GM21526 (cell line): ENCODE data around the gene TRIB2.

Experiments used
- ATAC-seq: cut with Tn5 transposase; IDR thresholded peaks from one replicate; pipeline ENCODE4 v1.9.1; 2021; ENCODE audit warnings: moderate library complexity; ENCODE audit not compliant: unreplicated experiment, low FRiP score

Gene TRIB2

DNA sequence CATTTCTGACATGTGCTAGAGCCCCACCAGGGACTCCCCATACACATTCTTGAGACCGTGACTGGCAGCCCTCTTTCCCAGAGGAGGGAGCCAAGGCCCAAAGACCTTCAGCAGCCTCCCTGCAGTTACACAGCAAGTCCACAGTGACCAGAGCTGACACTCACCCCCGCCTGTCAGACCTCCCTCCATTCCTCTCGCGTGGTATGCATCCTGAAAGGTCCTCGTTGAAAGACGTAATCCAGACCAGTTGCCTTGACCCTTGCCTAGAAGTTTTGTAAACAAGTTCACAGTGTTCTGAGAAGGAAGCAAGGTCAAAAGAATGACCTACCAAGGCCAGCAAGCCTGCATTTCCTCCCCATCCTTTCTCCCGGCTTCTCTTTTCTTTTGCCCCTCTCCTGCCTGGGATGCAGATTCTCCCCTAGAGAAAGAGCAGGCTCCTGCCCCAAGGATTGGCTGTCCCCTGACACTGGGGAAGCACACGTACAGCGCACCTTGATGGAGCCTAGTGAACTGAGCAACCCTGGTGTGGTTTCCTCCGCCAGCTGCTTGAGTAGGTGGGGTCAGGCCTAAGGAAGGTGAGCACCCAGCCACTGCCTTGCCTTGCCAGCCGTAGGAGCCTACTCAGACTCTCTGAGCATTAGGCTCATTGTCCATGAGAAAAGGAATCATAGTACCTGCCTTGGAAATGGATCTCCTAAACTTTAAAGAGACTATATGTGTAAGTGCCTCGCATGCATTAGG lies 18.3 kb downstream of the TRIB2 start:
- ATAC-seq: no peak

DNA sequence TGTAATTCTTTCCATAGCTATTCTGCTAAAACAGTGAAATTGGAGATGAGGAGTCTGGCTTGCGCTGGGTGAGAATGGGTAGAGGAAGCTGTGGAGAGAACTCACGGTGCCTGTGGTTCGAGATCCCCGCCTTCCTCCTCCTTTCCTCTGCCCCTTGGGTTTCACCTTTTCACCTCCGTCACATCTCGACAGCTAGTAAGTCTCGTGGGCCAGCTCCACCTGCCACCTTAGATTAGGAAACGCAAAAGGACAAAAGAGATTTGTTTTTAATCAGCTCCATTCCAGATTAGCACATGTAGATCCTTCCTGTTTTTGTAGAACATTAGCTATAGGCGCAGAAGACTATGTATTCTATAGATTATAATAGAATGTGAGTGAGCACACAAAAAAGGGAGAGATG lies 20.6 kb downstream of the TRIB2 start:
- ATAC-seq: no peak

- ATAC-seq: no peak
These were observed 21.2 kb downstream of the TRIB2 start for GRCh38 chr2:12737738-12738485.

DNA sequence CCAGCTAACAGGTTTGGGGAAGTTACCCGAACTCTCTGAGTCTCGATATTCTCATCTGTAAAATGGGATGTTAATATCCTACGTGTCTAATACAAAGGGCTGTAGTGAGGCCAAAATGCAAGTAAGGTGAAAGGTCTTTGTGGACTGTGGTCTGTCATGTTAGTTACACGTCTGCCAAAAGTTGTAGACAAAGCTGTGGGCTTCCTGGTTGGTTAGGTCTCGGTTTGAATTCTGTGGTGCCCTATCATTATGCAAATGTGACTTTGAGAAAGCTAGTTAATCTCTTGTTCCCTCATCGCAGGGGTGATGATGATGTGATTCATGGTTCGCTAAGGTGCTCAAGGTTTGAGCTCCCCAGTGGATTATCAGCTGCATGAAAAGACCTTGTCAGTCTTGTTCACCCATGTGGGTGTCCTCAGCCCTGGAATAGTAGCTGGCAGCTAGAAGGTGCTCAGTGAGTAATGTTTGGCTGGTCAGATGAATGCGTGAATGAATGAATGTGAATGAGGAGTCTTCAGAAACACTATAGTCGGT lies 23.1 kb downstream of the TRIB2 start:
- ATAC-seq: no peak

DNA sequence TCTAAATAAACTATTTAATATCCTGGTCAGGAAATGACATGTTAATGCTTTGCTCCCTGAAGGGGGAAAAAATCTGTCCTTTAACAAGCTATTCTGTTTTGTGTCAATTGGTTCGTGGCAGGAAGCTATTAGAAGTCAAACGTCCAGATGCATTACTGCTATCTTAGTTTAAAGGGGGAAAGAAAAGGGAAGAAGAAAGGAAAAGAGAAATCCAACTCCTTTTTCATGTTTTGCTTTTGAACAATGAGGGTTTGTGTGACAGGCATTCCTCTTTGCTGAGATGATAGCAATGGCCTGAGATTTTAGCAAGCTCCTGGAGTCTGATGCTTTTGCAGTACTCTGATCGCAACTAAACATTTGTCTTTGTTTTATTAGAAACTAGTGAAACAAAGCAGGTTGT lies 24.6 kb downstream of the TRIB2 start:
- ATAC-seq: no peak

- no peak for ATAC-seq
These were observed 26.2 kb downstream of the TRIB2 start for GRCh38 chr2:12742891-12743290.

GRCh38 chr2:12750166-12750905 lies 33.6 kb downstream of the TRIB2 start:
- ATAC-seq: no peak

DNA sequence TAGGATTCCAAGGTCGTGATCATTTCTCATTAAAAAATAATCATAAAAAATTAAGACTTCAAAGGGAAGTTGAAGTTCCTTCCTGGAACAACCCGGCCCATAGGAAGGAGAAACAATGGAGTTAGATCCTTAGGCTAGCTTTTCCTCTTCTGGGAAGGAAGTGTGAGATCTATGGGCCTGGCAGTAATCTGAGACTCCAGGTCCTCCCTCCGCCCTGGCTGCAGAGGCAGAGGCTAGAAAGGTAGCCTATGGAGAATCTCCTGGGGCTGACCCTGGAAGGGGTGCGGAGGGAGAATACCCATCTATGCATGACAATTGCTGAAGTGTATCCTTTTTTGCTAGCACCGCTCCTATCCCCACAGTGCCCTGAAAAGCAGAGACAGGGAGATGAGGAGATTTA lies 37.9 kb downstream of the TRIB2 start:
- ATAC-seq: no peak

GRCh38 chr2:12755384-12755783 lies 38.6 kb downstream of the TRIB2 start:
- no peak for ATAC-seq

DNA sequence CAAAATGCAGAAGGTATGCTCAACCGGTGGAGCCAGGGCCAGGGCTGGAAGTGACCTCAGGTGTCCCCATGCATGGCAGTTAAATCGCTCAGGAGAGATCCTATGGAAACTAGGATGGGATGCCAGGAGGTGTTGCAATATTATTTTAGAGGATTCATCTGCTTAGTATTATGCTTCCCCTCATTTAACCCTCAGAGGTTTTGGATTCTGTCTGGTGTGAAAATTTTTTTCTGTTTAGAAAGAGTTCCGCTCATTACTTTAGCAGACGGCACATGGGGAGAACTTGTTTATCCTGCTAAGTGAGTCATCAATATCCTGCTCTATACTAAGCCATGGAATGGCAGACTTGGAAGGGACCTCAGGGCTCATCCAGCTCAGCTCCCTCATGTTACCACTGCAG lies 42.5 kb downstream of the TRIB2 start:
- no peak for ATAC-seq

DNA sequence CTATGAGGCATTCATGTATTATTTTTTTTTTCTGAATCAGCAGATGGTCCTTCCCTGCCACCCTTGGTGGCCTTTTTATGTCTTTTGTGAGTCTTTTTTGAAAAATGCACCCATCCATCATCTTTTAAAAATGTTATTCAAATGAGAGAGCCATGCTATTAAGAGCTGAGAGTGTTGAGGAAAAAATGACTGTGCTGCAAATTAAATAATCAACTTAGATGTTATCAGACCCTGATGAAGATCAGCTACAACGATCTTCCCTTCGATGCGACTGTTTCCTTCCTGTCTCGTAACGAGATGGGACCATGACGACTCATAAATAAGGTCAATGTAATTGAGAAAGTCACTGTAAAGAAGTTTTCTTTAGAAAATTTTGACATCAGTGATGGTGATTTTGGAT lies 44.4 kb downstream of the TRIB2 start:
- no peak for ATAC-seq

GRCh38 chr2:12762337-12762736 lies 45.6 kb downstream of the TRIB2 start:
- ATAC-seq: no peak

- no peak for ATAC-seq
These were observed 46.2 kb downstream of the TRIB2 start for GRCh38 chr2:12762976-12763375.

GRCh38 chr2:12763486-12763885 lies 46.8 kb downstream of the TRIB2 start:
- no peak for ATAC-seq

DNA sequence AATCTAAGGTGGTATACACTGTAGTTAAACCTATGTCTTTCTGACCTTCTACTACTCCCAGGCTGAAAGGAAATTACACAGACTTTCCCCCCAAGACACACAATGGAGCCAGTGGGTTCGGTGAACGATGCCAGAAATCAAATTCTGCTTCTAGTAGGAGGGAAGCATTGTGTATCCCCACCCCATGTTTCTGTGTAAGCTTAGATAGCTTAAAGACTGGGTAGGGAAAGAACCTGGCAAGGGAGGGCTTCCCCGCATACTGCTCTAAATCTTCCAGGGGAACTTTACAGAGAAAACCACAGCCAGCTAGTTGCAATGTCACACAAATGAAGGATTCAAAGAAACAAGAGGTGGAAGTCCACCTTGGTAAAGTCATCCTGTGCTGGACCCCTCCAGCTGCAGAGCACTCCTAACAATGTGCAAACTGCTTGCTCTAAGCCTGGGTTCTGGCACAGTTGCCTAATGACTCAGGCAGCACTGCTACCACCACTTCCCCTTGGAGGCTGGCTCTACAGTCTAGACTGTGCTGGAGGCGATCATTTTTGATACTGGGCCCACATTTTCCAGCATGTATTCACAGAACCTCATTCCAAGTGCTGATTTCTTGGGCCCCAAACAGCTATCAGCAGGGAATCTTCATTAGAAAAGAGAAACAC lies 47.5 kb downstream of the TRIB2 start:
- ATAC-seq: no peak

- ATAC-seq: no peak
These were observed 48.3 kb downstream of the TRIB2 start for GRCh38 chr2:12764849-12765605.

- ATAC-seq: no peak
These were observed 49.7 kb downstream of the TRIB2 start for GRCh38 chr2:12766421-12766879.

DNA sequence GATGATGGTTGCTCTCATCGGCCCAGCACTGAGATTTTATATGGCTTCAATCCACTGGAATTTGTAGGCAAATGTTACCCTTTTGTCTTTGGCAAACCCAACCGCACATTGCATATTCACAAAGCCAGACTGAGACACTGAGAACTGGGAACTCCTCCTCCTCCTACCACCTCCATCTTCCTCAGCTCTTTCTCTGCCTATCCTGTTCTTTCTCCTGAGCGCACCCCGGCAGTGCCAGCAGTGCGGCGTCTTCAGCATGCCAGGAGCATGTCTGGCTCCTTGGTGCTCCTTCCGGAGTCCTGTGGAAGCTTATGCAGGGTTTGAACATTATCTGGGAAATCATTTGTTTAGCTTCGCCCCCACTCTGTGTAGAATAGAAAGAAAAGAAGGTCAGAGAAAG lies 50.8 kb downstream of the TRIB2 start:
- no peak for ATAC-seq

GRCh38 chr2:12767996-12768624 lies 51.4 kb downstream of the TRIB2 start:
- no peak for ATAC-seq
